LNCaP clone FGC (cell line): Measurements from ENCODE around the gene TMPRSS11D.

Experiments
- DNase-seq: peaks from one replicate; pipeline ENCODE4 v3.0.0-alpha.2; 2011; ENCODE audit warnings: low read depth
- H3K4me3 ChIP-seq: 2 replicates; pipeline ENCODE4 v1.5.1; 2011; ENCODE audit warnings: mild to moderate bottlenecking, low read depth, low read length, control low read depth
- TF ChIP-seq, protein P1 (sequence below): IDR thresholded peaks from 2 replicates; pipeline ENCODE4 v1.5.1; 2012; ENCODE audit warnings: mild to moderate bottlenecking; ENCODE audit not compliant: control insufficient read depth, insufficient read depth; ENCODE audit errors: extremely low read depth

Gene TMPRSS11D

DNA sequence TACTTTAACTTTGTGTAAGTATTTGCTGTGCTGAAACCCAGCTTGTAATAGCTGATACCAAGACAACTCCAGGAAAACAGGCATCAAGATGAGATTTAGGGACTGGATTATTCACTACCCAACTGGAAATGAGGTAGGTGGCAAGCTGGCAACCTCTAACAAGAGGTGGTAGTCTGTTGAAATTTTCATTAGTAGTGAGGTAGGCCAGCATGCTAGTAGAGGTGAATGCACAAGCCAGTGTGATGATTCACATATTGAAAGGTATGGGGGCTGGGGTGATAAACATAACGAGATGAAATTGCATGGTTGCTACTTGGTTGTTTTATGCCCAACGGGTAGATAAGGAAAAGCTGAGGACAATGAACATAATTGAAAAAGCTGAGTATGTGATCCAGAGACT is 8.5 kb upstream of the TMPRSS11D start:
- TF ChIP-seq, protein P1, sequence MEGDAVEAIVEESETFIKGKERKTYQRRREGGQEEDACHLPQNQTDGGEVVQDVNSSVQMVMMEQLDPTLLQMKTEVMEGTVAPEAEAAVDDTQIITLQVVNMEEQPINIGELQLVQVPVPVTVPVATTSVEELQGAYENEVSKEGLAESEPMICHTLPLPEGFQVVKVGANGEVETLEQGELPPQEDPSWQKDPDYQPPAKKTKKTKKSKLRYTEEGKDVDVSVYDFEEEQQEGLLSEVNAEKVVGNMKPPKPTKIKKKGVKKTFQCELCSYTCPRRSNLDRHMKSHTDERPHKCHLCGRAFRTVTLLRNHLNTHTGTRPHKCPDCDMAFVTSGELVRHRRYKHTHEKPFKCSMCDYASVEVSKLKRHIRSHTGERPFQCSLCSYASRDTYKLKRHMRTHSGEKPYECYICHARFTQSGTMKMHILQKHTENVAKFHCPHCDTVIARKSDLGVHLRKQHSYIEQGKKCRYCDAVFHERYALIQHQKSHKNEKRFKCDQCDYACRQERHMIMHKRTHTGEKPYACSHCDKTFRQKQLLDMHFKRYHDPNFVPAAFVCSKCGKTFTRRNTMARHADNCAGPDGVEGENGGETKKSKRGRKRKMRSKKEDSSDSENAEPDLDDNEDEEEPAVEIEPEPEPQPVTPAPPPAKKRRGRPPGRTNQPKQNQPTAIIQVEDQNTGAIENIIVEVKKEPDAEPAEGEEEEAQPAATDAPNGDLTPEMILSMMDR, result no peak
- no peak for DNase-seq
- no peak overlapping the region for H3K4me3 ChIP-seq

DNA sequence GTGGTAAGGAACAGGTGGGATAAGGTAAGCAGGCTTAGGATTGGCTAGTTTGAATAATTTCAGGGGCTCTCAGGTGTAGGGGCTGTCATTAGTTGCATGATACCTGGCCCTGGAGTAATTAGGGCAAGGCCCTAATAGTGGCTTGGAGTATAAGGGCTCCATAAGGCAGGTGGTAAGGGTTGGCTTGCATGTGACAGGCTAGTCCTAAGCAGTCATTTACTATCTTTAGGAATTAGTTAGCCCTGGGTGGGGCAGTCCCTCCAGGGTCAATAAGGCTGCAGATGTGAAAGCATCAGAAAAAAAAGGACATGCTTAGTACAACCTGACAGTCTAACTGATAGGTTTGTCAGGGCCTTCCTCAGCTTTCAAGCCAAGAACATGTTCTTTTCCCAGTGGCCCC is 7.8 kb upstream of the TMPRSS11D start:
- no peak for DNase-seq
- TF ChIP-seq, protein P1, result no peak
- no peak overlapping the region for H3K4me3 ChIP-seq

GRCh38 chr4:67886281-67886680 is 2.5 kb upstream of the TMPRSS11D start:
- no peak for DNase-seq
- TF ChIP-seq, protein P1, result no peak
- no peak overlapping the region for H3K4me3 ChIP-seq

DNA sequence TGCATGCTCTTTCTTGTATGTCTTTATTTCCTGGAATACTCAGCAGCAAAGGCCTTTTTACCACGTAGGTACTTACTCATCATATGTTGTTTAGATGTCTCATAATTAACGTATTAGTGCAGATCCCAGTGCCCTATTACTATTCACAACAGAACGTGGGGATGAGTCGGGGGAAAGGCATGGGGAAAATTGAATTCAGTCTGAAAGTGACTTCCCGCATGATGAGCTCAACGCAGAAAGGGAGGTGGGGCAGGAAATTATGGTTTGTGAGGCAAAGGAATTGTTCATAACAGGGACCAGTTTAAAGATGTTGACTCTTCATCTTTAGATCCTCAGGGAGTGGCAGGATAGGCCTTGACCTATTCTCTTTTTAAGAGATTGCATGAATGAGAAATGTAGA is 2.0 kb upstream of the TMPRSS11D start:
- no peak overlapping the region for H3K4me3 ChIP-seq
- TF ChIP-seq, protein P1, result no peak
- DNase-seq, result no peak

DNA sequence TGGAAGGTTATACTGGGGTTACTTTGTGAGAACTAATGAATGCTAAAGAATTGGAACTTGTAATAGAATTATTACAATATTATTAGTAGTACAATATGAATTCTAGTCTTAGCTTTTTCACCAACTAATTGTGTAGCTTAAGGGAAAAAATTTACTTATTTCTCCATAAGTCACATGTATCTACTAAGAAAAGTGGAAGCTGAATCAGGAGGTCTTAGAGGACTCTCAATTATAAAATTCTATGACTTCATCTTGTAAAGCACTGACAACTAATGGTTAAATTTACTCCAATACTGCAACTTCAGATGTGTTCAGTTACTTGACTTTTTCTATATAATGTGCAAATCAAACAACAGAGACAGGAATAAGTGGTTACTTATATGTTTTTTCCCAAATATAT is 899 bp upstream of the TMPRSS11D start:
- DNase-seq, result no peak
- TF ChIP-seq, protein P1, result no peak
- no peak overlapping the region for H3K4me3 ChIP-seq

GRCh38 chr4:67883458-67883857 is 344 bp downstream of the TMPRSS11D start:
- TF ChIP-seq, protein P1, result no peak
- H3K4me3 ChIP-seq, result no peak overlapping the region
- no peak for DNase-seq

GRCh38 chr4:67880866-67881610 is 2.8 kb downstream of the TMPRSS11D start:
- DNase-seq, result no peak
- no peak overlapping the region for H3K4me3 ChIP-seq
- TF ChIP-seq, protein P1, result no peak
